ENCODE measurements around the gene REPS2. TPM values are rescaled to one million over a fixed set of nuclear protein-coding genes. Genes with fewer than 3 reads are reported as not detected.

The REPS2 gene
- polyA plus RNA-seq, 1 experiment = 0.04 TPM

DNA sequence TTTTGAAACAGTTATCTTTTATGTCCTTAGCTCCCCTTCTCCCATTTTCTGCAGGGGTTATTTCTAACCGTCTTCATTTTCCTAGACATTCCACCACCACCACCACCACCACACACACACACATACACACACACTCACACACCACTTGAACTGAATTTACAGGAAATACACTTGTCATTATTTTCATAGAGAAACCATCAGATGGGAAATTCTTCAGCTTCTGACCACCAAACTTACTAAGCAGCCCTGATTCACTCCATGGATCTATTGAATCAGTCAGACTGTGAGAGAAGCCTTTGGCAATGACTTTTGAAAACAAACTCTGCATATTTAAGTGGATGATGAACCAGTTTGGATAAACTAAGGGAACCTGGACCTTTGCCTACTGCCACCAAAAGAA is 218.5 kb downstream of the REPS2 start:
- TF ChIP-seq, protein P1, sequence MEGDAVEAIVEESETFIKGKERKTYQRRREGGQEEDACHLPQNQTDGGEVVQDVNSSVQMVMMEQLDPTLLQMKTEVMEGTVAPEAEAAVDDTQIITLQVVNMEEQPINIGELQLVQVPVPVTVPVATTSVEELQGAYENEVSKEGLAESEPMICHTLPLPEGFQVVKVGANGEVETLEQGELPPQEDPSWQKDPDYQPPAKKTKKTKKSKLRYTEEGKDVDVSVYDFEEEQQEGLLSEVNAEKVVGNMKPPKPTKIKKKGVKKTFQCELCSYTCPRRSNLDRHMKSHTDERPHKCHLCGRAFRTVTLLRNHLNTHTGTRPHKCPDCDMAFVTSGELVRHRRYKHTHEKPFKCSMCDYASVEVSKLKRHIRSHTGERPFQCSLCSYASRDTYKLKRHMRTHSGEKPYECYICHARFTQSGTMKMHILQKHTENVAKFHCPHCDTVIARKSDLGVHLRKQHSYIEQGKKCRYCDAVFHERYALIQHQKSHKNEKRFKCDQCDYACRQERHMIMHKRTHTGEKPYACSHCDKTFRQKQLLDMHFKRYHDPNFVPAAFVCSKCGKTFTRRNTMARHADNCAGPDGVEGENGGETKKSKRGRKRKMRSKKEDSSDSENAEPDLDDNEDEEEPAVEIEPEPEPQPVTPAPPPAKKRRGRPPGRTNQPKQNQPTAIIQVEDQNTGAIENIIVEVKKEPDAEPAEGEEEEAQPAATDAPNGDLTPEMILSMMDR (IDR thresholded peaks at IDR 0.05; ENCODE audit: insufficient read depth, low read depth, low read length) = no peak
- POLR2A ChIA-PET = no interaction called here
- no peak for DNase-seq (ENCODE audit: low read depth)
- Histone ChIP-seq H3K4me3 (ENCODE audit: low read depth, low read length) (no peak overlapping the region), H3K36me3 (ENCODE audit: control insufficient read depth, insufficient read depth, low read length) (no peaks in the 10 kb centered on the region), H3K27me3 (ENCODE audit: control insufficient read depth, insufficient read depth, low read length) (no peaks in the 10 kb centered on the region)
- CTCF ChIA-PET = no interaction called here

- Histone ChIP-seq H3K36me3 (ENCODE audit: control insufficient read depth, insufficient read depth, low read length) (no peaks in the 10 kb centered on the region), H3K4me3 (ENCODE audit: low read depth, low read length) (no peak overlapping the region), H3K27me3 (ENCODE audit: control insufficient read depth, insufficient read depth, low read length) (no peaks in the 10 kb centered on the region)
- POLR2A ChIA-PET = no interaction called here
- CTCF ChIA-PET = no interaction called here
- DNase-seq (ENCODE audit: low read depth) = no peak
- TF ChIP-seq, protein P1 (IDR thresholded peaks at IDR 0.05; ENCODE audit: insufficient read depth, low read depth, low read length) = no peak
These were observed 221.5 kb downstream of the REPS2 start for GRCh38 chrX:17167915-17168314.

DNA sequence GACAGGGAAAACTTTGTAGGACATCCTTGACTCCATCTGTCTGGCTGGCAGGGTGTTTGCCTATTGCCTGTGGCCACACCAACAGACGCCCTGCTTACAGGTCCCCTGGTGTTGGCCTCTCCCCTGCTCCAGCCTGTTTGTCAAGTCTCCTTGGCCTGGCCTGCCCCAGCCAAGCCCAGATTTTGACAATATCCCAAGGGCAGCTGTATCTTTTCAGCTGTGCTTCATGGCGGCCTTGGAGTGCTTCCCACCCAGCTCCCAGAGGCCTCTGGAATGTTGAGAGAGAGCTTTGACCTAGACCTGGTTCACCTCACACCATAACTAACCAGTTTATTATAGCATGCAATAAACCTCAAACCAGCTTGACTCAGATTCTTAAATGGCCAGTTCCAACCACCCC is 224.5 kb downstream of the REPS2 start:
- no peak for DNase-seq (ENCODE audit: low read depth)
- TF ChIP-seq, protein P1 (IDR thresholded peaks at IDR 0.05; ENCODE audit: insufficient read depth, low read depth, low read length) = no peak
- Histone ChIP-seq H3K27me3 (ENCODE audit: control insufficient read depth, insufficient read depth, low read length) (no peaks in the 10 kb centered on the region), H3K4me3 (ENCODE audit: low read depth, low read length) (no peak overlapping the region), H3K36me3 (ENCODE audit: control insufficient read depth, insufficient read depth, low read length) (no peaks in the 10 kb centered on the region)
- POLR2A ChIA-PET = no interaction called here
- CTCF ChIA-PET = no interaction called here

DNA sequence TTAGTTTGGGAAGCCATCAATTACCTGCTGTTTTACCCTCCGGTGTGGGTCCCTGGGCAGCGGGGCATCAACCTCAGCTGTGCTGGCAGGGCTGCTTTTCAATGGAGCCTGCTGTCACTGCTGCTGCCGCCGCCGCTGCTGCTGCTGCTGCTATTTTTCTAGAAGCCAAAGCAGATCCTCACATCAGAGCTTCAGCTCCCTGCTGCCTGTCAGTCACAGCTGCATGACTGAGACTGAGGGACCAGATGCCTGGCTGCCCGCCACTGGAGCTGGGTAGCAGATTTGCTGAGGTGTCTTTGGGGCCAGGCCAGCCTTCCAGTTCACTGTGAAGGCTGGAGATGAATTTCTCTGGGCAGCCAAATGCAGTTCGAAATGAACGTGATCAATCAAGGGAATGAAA is 228.2 kb downstream of the REPS2 start:
- Histone ChIP-seq H3K36me3 (ENCODE audit: control insufficient read depth, insufficient read depth, low read length) (no peaks in the 10 kb centered on the region), H3K27me3 (ENCODE audit: control insufficient read depth, insufficient read depth, low read length) (no peaks in the 10 kb centered on the region), H3K4me3 (ENCODE audit: low read depth, low read length) (no peak overlapping the region)
- POLR2A ChIA-PET = no interaction called here
- TF ChIP-seq, protein P1 (IDR thresholded peaks at IDR 0.05; ENCODE audit: insufficient read depth, low read depth, low read length) = no peak
- CTCF ChIA-PET = no interaction called here
- DNase-seq (ENCODE audit: low read depth) = no peak

GRCh38 chrX:17182317-17182716 is 235.9 kb downstream of the REPS2 start:
- no peak for DNase-seq (ENCODE audit: low read depth)
- ChIA-PET POLR2A (no interaction called here), CTCF (no interaction called here)
- Histone ChIP-seq H3K36me3 (ENCODE audit: control insufficient read depth, insufficient read depth, low read length) (no peaks in the 10 kb centered on the region), H3K4me3 (ENCODE audit: low read depth, low read length) (no peak overlapping the region), H3K27me3 (ENCODE audit: control insufficient read depth, insufficient read depth, low read length) (no peaks in the 10 kb centered on the region)
- TF ChIP-seq, protein P1 (IDR thresholded peaks at IDR 0.05; ENCODE audit: insufficient read depth, low read depth, low read length) = no peak

Data from BJ (cell line).